ENCODE measurements around the gene HORMAD2.

- TF ChIP-seq CTCF (IDR thresholded peaks at IDR 0.05) (no peak), EZH2 (IDR thresholded peaks at IDR 0.05) (no peak)
Observed at GRCh38 chr22:30088468-30088867, 8.2 kb downstream of the HORMAD2 start.
